GM21619 (cell line): ENCODE measurements around the gene PPP3CA.
"Not testable (repeated sequence)": the region's sequence is repeated elsewhere in the genome, so short reads cannot be mapped to it uniquely, and the experiment has no call there.

Source experiments
- ATAC-seq: cut with Tn5 transposase; IDR thresholded peaks from one replicate; pipeline ENCODE4 v1.9.1; 2021; ENCODE audit not compliant: unreplicated experiment

Gene PPP3CA

GRCh38 chr4:101152521-101152920 lies 194.8 kb downstream of the PPP3CA start:
- ATAC-seq = no peak

GRCh38 chr4:101148551-101148950 lies 198.8 kb downstream of the PPP3CA start:
- ATAC-seq = no peak

GRCh38 chr4:101147283-101147682 lies 200.0 kb downstream of the PPP3CA start:
- no peak for ATAC-seq

- no peak for ATAC-seq
Observed at GRCh38 chr4:101145021-101145420, 202.3 kb downstream of the PPP3CA start.

- ATAC-seq = no peak
Observed at GRCh38 chr4:101142259-101142658, 205.1 kb downstream of the PPP3CA start.

- ATAC-seq = no peak
Observed at GRCh38 chr4:101141855-101142254, 205.5 kb downstream of the PPP3CA start.

GRCh38 chr4:101141230-101141629 lies 206.1 kb downstream of the PPP3CA start:
- ATAC-seq = no peak

- no peak for ATAC-seq
Observed at GRCh38 chr4:101140228-101140627, 207.1 kb downstream of the PPP3CA start.

GRCh38 chr4:101136373-101137370 lies 210.7 kb downstream of the PPP3CA start:
- no peak for ATAC-seq

GRCh38 chr4:101135371-101136010 lies 211.8 kb downstream of the PPP3CA start:
- peak; percentile 55 for ATAC-seq

- ATAC-seq = not testable (repeated sequence)
Observed at GRCh38 chr4:101131058-101131457, 216.3 kb downstream of the PPP3CA start.

GRCh38 chr4:101128898-101129297 lies 218.4 kb downstream of the PPP3CA start:
- not testable (repeated sequence) for ATAC-seq

GRCh38 chr4:101128473-101128872 lies 218.9 kb downstream of the PPP3CA start:
- no peak for ATAC-seq

GRCh38 chr4:101127176-101127790 lies 220.0 kb downstream of the PPP3CA start:
- ATAC-seq = no peak

- no peak for ATAC-seq
Observed at GRCh38 chr4:101126059-101126458, 221.3 kb downstream of the PPP3CA start.

GRCh38 chr4:101125045-101125942 lies 222.0 kb downstream of the PPP3CA start:
- ATAC-seq = no peak

- no peak for ATAC-seq
Observed at GRCh38 chr4:101123231-101123630, 224.1 kb downstream of the PPP3CA start.

- no peak for ATAC-seq
Observed at GRCh38 chr4:101122019-101122418, 225.3 kb downstream of the PPP3CA start.

- ATAC-seq = no peak
Observed at GRCh38 chr4:101119141-101119540, 228.2 kb downstream of the PPP3CA start.

GRCh38 chr4:101118617-101119016 lies 228.7 kb downstream of the PPP3CA start:
- ATAC-seq = no peak

- no peak for ATAC-seq
Observed at GRCh38 chr4:101115887-101116286, 231.4 kb downstream of the PPP3CA start.
